Measurements from ENCODE around the gene DRAXIN. TPM values are rescaled to one million over a fixed set of nuclear protein-coding genes. Genes with fewer than 3 reads are reported as not detected.

Gene DRAXIN
- total RNA-seq, 3 donors from 2014 or later (not counting 1 experiment from before 2014, with no cell fraction given) = 10.9 to 24.9 (median 12.1) TPM

DNA sequence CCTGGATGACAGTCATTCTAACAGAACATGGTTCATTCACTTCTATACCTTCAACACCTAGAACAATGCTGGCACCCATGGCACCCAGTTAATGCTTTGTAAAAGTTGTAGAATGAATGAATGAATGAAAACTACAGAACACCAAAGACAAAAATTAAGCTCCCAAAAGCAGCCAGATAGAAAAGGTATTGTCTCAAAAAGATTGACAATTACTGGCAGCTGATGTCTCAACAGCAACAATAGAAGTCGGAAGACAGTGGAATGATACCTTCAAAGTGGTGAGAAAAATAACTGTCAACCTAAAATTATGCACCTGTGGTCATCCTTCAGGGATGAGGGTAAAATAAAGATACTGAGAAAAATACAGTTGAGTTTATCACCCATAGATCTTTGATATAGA lies 65.5 kb downstream of the DRAXIN start:
- WGBS (ENCODE audit: insufficient coverage) = 90% methylated on average over 1 of the region's 1 CpG
- H3K9me3 Mint-ChIP-seq = no peaks in the 10 kb centered on the region
- Histone ChIP-seq H3K4me1 (ENCODE audit: control insufficient read depth, insufficient read depth, low read length) (peaks cover 9% of the 10 kb centered on the region), H3K36me3 (ENCODE audit: control insufficient read depth, insufficient read depth, low read length) (no peaks in the 10 kb centered on the region), H3K27ac (ENCODE audit: low read length) (no peak overlapping the region), H3K9me3 (ENCODE audit: control insufficient read depth, insufficient read depth, low read length) (no peaks in the 10 kb centered on the region), H3K4me3 (ENCODE audit: low read length) (no peak overlapping the region), H3K27me3 (ENCODE audit: control insufficient read depth, insufficient read depth, low read length) (peaks cover 2% of the 10 kb centered on the region)
- DNase-seq (no peak), ATAC-seq (no peak)
- H3K27ac Mint-ChIP-seq = no peak overlapping the region
- H3K4me1 Mint-ChIP-seq = peaks cover 8 to 22% of the 10 kb centered on the region in 2 donors
- intact Hi-C loops (cut with micrococcal nuclease) = no loop called here
- H3K36me3 Mint-ChIP-seq = no peaks in the 10 kb centered on the region
- TF ChIP-seq, protein P1, sequence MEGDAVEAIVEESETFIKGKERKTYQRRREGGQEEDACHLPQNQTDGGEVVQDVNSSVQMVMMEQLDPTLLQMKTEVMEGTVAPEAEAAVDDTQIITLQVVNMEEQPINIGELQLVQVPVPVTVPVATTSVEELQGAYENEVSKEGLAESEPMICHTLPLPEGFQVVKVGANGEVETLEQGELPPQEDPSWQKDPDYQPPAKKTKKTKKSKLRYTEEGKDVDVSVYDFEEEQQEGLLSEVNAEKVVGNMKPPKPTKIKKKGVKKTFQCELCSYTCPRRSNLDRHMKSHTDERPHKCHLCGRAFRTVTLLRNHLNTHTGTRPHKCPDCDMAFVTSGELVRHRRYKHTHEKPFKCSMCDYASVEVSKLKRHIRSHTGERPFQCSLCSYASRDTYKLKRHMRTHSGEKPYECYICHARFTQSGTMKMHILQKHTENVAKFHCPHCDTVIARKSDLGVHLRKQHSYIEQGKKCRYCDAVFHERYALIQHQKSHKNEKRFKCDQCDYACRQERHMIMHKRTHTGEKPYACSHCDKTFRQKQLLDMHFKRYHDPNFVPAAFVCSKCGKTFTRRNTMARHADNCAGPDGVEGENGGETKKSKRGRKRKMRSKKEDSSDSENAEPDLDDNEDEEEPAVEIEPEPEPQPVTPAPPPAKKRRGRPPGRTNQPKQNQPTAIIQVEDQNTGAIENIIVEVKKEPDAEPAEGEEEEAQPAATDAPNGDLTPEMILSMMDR (IDR thresholded peaks at IDR 0.05) = no peak
- H3K4me3 Mint-ChIP-seq = no peak overlapping the region
- peaks cover 7 to 8% of the 10 kb centered on the region in 2 donors for H3K27me3 Mint-ChIP-seq (ENCODE audit: low read depth in 2 of 2)

DNA sequence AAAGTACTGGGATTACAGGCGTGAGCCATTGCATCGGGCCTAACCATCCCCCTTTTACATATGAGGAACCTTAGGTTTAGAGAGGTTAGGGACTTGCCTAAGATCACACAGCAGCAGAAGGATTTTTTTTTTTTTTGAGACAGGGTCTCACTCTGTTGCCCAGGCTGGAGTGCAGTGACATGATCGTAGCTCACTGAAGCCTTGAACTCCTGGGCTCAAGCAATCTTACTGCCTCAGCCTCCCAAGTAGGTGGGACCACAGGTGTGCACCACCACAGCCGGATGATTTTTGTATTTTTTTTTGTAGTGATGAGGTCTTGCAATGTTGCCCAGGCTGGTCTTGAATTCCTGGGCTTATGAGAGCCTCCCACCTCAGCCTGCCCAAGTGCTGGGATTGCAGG lies 68.3 kb downstream of the DRAXIN start:
- no peak for DNase-seq
- Histone ChIP-seq H3K4me3 (ENCODE audit: low read length) (no peak overlapping the region), H3K9me3 (ENCODE audit: control insufficient read depth, insufficient read depth, low read length) (no peaks in the 10 kb centered on the region), H3K27me3 (ENCODE audit: control insufficient read depth, insufficient read depth, low read length) (peaks cover 2% of the 10 kb centered on the region), H3K36me3 (ENCODE audit: control insufficient read depth, insufficient read depth, low read length) (no peaks in the 10 kb centered on the region), H3K27ac (ENCODE audit: low read length) (no peak overlapping the region), H3K4me1 (ENCODE audit: control insufficient read depth, insufficient read depth, low read length) (peaks cover 6% of the 10 kb centered on the region)
- peaks cover 4 to 15% of the 10 kb centered on the region in 2 donors for H3K4me1 Mint-ChIP-seq
- no peak overlapping the region for H3K4me3 Mint-ChIP-seq
- 96% methylated on average over 3 of the region's 4 CpGs for WGBS (ENCODE audit: insufficient coverage)
- ATAC-seq = no peak
- no peaks in the 10 kb centered on the region for H3K9me3 Mint-ChIP-seq
- H3K27ac Mint-ChIP-seq = no peak overlapping the region
- H3K36me3 Mint-ChIP-seq = no peaks in the 10 kb centered on the region
- intact Hi-C loops (cut with micrococcal nuclease) = no loop called here
- TF ChIP-seq, protein P1 (IDR thresholded peaks at IDR 0.05) = no peak
- H3K27me3 Mint-ChIP-seq (ENCODE audit: low read depth in 2 of 2) = peaks cover 8 to 10% of the 10 kb centered on the region in 2 donors

DNA sequence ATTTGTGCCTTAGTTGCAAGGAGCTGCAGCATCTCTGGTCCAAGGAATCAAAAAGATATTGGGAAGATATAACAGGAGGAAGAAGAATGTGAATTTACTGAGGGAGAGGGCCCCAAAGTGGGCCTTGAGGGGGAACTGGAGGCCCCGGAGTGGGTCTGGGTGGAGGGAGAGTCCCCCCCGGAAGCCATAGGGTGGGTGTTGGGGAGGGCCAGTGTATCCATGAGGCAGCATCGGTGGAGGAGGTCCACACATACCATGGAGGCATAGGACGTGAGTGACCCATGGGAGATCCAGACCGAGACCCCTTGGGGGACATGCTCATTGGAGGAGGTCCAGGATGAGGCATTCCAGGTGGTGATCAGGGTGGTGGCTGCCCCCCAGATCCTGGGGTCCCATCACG lies 69.8 kb downstream of the DRAXIN start:
- no peak for ATAC-seq

More for the DNA sequence above, 69.8 kb downstream of the DRAXIN start:
- TF ChIP-seq, protein P1 (IDR thresholded peaks at IDR 0.05) = no peak
- intact Hi-C loops (cut with micrococcal nuclease) = no loop called here
- Histone ChIP-seq H3K9me3 (ENCODE audit: control insufficient read depth, insufficient read depth, low read length) (no peaks in the 10 kb centered on the region), H3K4me1 (ENCODE audit: control insufficient read depth, insufficient read depth, low read length) (peaks cover 6% of the 10 kb centered on the region), H3K36me3 (ENCODE audit: control insufficient read depth, insufficient read depth, low read length) (no peaks in the 10 kb centered on the region), H3K27ac (ENCODE audit: low read length) (no peak overlapping the region), H3K27me3 (ENCODE audit: control insufficient read depth, insufficient read depth, low read length) (peaks cover 2% of the 10 kb centered on the region), H3K4me3 (ENCODE audit: low read length) (no peak overlapping the region)
- no peaks in the 10 kb centered on the region for H3K9me3 Mint-ChIP-seq
- peaks cover 8 to 10% of the 10 kb centered on the region in 2 donors for H3K27me3 Mint-ChIP-seq (ENCODE audit: low read depth in 2 of 2)
- no peaks in the 10 kb centered on the region for H3K36me3 Mint-ChIP-seq
- no peak for DNase-seq
- no peak overlapping the region for H3K27ac Mint-ChIP-seq
- H3K4me3 Mint-ChIP-seq = peak overlapping the region; percentile 21
- WGBS (ENCODE audit: insufficient coverage) = 92% methylated on average over 6 of the region's 6 CpGs
- peaks cover 0 to 15% of the 10 kb centered on the region in 2 donors for H3K4me1 Mint-ChIP-seq
